NCI-H345 (cell line): ENCODE data around the gene CHRNE.
"Not testable (repeated sequence)": the region's sequence is repeated elsewhere in the genome, so short reads cannot be mapped to it uniquely, and the experiment has no call there.

Source experiments
- DNase-seq: peaks from one replicate; lab custom pipeline; 2025; lab: John Stamatoyannopoulos, UW

The CHRNE gene

DNA sequence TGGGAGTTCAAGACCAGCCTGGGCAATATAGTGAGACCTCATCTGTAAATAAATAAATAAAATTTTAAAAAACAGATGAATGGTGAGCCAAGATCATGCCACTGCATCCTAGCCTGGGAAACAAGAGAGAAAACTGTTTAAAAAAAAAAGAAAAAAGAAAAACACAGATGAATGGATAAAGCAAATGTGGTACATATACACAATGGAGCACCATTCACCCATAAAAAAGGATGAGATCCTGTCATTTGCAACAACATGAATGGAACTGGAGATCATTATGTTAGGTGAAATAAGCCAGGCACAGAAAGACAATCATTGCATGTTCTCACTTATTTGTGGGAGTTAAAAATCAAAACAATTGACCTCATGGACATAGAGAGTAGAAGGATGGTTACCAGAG is 3.7 kb upstream of the CHRNE start:
- DNase-seq: not testable (repeated sequence)

DNA sequence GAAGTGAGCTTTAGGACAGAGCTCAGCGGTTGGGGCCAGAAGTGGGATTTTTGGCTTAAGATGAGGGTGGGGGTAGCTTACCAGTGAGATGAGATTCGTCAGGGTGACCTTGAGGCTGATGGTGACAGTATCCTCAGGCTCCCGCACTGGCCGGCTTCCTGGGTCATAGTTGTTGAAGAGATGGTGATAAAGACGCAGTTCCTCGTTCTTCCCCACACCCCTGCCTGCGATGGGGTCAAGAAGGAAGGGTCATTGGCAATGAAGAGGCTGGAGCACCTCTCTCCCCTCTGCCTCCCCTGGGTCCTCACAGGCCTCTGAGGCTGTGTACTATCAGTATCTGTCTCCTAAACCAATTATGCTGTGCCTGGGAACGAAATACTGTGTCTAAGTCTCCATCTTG is 358 bp downstream of the CHRNE start:
- DNase-seq: no peak

DNA sequence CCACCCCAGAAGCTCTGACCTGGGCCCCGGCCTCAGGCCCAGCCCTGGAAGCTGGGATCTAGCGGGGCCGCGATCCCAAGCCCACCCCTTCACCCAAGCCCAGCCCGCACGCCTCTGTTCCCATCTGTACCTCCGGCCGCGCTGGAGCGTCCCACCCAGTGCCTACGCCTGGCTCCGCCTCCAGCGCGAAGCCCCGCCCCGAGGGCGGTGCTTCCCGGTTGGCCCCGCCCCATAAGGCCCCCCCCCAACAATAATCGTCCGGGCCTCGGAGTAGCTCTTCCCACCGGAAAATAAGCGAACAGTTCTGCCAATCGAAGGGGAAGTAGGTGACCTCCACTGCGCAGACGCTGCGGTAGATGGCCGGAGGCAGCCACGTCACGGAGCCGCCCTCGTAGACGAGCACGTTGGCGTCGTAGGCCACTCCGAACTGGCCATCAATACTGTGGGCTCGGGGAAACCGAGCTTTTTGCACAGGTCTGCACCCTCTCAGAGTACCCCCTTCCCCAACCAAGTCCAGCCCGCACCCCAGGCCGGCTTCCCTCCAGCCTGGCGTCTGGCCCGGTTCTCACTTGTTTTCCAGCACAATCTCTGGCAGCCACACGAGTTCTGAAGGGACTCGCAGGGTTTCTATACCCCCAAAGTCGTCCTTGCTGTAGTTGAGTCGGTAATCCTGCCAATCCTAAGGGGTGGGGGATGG is 1.1 kb downstream of the CHRNE start:
- no peak for DNase-seq

DNA sequence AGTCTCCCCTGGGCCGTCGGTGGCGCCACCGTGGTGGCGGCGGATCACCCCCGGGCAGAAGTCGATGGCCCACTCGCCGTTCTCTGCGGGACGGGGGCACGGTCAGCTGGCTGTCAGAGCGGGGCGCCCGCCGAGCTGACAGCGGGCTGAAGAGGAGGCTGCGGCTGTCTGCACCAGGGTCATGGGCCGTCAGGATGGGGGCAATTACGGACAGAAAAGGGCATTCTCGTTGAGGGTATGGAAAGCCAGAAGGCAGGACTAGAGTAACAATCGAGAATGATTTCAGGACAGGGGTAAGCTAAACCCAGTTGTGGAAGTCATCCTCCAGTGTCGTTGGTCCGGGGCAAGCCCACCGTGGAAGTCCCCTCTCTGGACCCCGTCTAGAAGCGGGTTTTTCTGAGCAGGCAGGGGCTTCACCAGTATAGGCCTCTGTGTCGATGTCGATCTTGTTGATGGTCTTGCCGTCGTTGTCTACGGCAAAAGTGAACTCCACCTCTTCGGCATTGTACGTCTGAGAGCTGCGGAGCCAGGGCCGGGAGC is 1.7 kb downstream of the CHRNE start:
- no peak for DNase-seq

DNA sequence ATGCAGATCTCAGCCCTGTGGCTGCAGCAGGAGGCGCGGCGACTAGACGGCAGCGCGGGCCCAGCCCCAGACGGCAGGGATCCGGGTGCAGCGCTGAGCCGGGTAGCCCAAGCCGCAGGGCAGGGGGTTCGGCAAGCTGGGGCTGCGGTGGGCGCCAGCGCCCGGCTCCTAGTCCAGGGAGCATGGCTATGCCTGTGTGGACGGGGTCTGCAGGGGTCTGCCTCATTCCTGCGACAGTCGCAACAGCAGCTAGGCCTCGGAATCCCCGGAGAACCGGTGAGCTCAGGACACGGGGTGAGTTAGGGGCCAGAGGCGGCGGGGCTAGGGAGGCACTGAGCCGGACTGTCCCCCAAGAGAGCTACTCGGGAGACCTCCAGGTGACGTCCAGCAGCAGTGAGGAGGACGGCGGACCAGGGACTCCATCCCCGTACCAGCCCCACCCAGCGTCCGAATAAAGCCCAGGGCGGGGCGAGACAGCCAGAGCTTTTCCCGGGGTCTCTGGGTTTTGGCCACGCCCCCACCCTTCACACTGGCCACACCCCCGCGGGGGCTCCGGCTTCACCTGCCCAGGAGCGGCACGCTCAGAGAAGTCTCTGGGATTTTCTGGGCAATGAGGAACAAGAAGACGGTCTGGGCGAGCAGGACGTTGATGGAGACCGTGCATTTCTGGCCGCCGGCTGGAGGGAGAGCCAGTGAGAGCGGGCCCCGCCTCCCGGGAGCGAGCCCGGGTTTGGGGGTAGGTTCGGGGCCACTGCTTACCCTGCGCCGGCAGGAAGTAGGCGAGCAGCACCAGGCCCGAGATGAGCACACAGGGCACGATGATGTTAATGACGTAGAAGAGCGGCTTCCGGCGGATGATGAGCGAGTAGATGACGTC is 2.4 kb downstream of the CHRNE start:
- no peak for DNase-seq

DNA sequence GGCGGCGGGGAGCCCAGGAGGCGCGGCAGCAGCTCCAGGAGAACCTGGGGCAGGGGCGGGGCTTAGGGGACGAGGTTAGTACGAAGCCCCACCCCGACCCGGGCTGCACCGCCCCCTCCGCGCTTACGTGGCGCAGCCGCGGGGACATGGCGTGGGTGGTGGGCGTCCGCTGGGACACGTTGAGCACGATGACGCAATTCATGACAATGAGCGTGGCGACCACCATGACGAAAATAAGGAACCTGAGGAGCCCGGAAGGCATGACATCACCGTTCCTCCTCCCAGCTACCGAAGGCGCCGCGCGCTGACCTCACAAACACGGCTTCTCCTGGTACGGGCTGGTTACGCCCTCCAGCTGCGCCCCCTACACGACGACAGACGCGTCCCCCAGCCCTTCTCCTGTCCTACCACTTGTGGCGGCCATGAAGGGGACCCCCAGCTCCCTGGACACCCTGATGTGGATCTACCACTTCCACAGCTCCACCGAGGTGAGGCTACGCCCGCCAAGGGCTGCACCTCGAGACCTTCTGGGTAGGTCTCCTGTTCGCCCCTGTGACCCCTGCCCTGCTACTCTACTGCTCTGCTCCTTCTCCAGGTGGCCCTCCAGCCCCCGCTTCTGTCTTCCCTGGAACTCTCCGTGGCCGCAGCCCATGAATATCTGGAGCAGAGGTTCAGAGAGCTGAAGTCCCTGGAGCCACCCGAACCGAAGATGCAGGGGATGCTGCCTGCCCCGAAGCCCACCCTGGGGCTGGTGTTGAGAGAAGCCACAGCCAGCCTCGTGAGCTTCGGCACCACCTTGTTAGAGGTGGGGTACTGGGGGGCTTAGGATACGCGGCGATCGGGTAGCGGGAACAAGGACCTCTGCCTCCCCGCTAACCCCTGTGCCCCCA is 3.3 kb downstream of the CHRNE start, which contains the start of gene C17orf107:
TSS of gene C17orf107 (plus strand) at position 196 of the 890 bp plus-strand sequence. CDS start at position 423, 227 bp downstream.
- DNase-seq: no peak

DNA sequence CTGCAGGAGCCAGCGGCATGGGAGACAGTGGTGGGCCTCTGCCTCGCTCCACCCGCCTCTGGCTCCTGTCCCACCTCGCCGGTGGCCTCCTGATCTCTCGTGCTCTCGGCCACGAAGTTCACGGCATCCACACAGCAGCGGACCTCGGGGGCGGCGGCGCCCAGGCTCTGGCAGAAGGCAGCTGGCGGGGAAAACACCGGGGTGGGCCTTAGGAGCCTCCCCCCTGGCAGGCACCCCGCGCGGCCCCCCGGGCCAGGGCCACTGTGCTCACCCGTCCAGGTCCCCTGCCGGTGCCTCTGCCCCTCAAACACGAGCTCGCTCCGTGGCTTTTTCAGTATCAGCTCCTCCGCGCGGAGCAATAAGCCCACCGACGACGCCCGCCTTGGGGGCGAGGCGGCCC is 4.0 kb downstream of the CHRNE start:
- no peak for DNase-seq

DNA sequence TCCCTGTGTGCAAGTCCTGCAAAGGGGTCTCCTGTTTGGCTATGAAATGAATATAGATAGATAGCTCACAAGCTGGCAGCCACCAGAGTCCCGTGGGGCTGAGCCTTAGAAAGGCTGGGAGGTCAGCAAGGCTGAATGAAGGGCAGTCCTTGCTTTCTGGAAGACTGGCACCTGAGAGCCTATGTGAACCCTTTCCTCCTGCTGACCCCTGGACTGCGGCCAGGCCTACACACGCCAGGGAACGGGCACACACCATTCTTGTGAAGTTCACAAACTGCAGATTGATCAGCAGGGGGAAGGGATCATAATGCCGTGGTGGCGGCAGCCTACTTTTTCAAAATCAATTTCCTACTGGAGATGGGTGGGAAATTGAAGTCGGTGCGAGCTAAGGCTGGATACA is 4.5 kb downstream of the CHRNE start:
- no peak for DNase-seq

DNA sequence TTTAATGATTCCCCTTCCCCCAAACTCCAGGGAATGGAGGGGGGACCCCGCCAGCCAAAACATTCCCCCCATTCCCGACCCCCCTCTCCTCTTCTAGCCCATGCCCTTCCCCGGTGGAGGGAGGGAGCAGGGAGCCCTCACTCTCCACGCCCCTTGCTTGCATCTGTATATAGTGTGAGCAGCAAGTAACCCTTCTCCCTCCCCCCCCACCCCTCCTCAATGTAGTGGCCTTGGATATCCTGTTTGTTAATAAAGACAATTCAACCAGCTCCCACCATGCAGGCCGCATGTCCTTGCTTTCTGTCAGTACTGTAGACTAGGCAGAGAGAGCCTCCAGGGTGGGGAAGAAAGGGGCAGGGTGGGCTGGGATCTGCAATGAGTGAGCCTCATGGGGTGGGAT is 5.1 kb downstream of the CHRNE start:
- no peak for DNase-seq

DNA sequence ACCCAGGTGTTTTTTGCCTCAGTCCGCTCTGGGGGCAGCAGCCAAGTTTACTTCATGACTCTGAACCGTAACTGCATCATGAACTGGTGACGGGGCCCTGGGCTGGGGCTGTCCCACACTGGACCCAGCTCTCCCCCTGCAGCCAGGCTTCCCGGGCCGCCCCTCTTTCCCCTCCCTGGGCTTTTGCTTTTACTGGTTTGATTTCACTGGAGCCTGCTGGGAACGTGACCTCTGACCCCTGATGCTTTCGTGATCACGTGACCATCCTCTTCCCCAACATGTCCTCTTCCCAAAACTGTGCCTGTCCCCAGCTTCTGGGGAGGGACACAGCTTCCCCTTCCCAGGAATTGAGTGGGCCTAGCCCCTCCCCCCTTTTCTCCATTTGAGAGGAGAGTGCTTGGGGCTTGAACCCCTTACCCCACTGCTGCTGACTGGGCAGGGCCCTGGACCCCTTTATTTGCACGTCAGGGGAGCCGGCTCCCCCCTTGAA is 5.7 kb downstream of the CHRNE start:
- no peak for DNase-seq

DNA sequence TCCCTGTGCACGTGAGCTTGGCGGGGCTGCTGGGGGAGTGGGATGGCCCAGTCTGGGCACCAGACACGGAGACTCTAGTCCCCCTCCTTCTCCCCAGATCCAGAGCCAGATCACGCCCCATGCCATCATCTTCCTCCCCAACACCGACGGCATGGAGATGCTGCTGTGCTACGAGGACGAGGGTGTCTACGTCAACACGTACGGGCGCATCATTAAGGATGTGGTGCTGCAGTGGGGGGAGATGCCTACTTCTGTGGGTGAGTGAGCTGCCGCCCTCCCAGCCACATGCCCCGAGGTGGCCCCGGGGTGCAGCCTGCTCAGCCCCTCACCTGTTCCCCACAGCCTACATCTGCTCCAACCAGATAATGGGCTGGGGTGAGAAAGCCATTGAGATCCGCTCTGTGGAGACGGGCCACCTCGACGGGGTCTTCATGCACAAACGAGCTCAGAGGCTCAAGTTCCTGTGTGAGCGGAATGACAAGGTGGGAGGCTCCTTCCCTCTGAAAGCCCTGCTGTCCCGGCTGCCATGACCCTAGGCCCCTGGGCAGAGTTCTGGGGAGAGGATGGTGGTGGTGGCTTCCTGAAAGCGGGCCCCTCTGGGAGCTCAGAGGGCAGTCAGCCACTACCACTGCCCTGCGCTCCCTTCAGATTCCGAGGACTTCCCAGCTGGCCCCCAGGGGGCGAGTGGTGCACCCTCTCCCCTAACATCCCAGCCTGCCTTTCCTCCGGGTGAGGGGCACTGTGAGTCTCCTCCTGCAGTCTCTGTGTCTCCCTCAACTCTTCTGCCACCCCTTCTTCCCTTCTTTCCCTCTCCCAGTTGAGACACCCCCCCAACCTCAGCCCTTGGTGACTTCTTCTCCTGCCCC is 6.3 kb downstream of the CHRNE start:
- DNase-seq: no peak

DNA sequence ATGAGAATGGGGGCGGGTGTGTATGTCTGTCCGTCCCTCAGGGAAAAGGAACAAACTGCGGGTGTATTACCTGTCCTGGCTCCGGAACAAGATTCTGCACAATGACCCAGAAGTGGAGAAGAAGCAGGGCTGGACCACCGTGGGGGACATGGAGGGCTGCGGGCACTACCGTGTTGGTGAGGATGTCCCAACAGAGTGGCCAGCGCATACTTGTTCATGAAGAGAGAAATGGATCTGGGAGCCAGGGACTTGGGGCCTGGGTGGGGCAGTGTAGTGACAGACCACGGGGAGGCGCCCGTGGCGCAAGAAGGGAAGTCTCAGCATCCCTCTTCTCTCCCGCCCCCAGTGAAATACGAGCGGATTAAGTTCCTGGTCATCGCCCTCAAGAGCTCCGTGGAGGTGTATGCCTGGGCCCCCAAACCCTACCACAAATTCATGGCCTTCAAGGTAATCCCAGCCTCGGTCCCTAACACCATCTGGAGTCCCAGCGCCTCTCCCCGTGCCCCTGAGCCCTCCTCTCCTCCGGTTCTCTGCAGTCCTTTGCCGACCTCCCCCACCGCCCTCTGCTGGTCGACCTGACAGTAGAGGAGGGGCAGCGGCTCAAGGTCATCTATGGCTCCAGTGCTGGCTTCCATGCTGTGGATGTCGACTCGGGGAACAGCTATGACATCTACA is 7.1 kb downstream of the CHRNE start:
- no peak for DNase-seq

DNA sequence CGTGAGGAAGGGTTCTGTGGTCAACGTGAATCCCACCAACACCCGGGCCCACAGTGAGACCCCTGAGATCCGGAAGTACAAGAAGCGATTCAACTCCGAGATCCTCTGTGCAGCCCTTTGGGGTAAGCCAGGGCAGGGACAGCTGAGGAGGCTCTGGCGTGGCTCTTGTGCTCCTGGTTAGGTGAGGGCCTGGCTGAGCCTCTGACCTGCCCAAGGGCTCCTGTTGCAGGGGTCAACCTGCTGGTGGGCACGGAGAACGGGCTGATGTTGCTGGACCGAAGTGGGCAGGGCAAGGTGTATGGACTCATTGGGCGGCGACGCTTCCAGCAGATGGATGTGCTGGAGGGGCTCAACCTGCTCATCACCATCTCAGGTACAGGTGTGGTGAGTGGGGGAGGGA is 7.8 kb downstream of the CHRNE start:
- no peak for DNase-seq

DNA sequence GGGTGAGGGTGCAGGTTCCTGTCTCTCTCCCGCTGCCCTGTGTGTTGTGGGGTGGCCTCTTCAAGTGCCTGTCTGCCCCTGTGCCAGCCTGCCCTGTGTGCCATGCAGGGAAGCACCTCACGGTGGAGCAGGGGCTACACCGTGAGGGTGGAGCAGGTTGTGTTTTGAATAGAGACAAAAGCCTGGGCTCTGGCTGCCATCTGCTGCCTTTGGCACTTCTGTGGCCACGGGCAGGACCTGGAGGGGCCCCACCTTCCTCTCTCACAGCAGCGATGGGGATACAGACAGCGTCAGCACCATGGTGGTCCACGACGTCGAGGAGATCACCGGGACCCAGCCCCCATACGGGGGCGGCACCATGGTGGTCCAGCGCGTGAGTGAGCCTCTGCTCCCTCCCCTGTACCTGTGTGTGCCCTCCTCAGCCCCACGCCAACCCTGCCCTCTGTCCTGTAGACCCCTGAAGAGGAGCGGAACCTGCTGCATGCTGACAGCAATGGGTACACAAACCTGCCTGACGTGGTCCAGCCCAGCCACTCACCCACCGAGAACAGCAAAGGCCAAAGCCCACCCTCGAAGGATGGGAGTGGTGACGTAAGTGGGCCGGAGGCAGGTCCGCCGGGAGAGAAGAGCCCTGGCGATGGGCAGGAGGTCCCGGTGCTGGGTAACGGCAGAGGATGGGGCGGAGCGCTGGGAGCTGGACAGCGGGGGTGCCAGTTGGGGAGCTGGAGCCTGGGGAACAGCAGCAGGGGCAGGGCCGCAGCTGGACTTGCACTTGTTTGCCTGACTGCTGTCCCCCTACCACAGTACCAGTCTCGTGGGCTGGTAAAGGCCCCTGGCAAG is 9.0 kb downstream of the CHRNE start:
- DNase-seq: no peak

DNA sequence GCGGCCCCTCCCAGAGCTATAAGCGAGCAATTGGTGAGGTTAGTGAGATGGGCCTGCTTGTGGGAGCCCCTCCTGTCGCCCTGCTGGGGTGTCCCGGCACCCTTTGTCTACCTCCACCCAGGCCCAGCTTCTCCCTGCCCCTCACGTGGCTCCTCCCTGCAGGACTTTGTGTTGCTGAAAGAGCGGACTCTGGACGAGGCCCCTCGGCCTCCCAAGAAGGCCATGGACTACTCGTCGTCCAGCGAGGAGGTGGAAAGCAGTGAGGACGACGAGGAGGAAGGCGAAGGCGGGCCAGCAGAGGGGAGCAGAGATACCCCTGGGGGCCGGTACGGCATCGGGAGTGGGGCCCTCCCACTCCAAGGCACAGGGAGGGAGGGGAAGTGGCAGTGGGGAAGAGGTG is 9.6 kb downstream of the CHRNE start:
- no peak for DNase-seq

DNA sequence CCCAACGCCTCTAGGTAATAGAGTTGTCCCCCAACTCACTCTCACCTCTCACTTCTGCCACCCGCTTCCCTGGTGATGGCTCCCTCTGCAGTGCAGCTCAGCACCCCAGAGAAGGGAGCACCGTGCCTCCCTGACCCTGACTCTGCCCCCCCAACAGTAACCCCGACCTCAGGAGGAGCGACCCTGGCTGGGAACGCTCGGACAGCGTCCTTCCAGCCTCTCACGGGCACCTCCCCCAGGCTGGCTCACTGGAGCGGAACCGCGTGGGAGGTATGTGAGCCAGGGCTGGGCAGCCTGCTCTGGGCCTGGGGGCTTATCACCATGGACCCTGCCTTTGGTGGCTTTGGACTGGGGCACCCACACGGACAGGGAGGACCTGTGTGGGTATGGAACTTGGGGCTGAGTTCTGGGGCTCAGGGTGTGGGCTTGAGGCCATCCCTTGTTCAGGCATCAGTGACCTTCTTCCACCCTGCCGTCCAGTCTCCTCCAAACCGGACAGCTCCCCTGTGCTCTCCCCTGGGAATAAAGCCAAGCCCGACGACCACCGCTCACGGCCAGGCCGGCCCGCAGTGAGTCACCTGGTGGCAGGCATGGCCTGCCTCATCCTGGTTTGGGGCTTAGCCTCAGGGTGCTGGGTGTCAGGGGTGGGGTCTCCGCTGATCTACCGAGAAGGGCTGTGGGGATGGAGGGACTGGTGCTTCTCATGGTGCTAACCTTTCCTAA is 10.2 kb downstream of the CHRNE start:
- no peak for DNase-seq

DNA sequence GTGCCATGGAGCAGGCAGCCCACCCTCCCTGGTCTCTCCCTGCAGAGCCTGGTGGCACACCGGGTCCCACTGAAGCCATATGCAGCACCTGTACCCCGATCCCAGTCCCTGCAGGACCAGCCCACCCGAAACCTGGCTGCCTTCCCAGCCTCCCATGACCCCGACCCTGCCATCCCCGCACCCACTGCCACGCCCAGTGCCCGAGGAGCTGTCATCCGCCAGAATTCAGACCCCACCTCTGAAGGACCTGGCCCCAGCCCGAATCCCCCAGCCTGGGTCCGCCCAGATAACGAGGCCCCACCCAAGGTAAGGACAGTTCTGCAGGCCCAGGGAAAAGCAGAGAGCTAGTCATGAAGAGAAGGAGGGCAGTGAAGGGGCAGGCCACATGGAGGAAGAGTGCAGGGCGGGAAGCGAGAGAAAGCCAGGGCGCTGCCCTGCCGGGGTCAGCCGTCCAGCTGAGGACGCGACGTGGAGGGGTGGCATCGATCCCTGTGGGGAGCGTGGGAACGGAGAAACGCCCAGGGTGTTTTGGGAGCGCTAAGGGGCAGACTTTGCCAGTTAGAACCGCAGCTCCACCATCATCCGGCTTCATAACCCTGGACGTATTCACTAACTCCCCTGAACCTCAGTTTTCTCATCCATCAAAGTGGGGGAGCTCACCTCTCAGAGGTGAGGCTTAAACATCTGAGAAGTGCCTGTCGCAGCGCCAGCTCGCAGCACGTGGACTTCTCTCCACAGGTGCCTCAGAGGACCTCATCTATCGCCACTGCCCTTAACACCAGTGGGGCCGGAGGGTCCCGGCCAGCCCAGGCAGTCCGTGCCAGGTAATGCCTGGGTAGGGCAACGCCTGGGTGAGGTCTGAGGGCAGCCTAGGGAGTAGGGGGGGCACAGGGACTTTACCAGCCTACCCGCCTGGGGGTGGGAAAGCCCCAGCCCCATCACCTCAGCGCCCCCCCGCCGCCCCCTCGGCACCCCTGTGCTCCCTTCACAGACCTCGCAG is 11.2 kb downstream of the CHRNE start:
- no peak for DNase-seq
